Testis (tissue), 2 donors: ENCODE results near the gene TRIM27.

Experiments used
- CTCF ChIP-seq, 3 experiments: fragments of 450-650 bp in 2 of 3; fragments of 200-600 bp in 1 of 3; sonication (generic) in 1 of 3; IDR thresholded peaks; one replicate each; pipeline ENCODE4 v1.5.1; 2016 to 2019; ENCODE audit warnings: antibody characterized with exemption in 3 of 3, mild to moderate bottlenecking in 2 of 3, moderate library complexity in 1 of 3
- POLR2A ChIP-seq: fragments of 450-650 bp; IDR thresholded peaks from one replicate; pipeline ENCODE4 v1.6.1; 2017; ENCODE audit warnings: antibody characterized with exemption, mild to moderate bottlenecking, moderate library complexity

GRCh38 chr6:28940294-28940857 is 16.6 kb upstream of the TRIM27 start:
- TF ChIP-seq POLR2A (no peak), CTCF (IDR thresholded peaks at IDR 0.05) (no peak)
